ENCODE data around the gene STXBP3. TPM values are rescaled to one million over a fixed set of nuclear protein-coding genes. Genes with fewer than 3 reads are reported as not detected.

STXBP3 gene
- total RNA-seq, 4 donors from 2014 or later = 18.4 to 39.4 (median 24.3) TPM

DNA sequence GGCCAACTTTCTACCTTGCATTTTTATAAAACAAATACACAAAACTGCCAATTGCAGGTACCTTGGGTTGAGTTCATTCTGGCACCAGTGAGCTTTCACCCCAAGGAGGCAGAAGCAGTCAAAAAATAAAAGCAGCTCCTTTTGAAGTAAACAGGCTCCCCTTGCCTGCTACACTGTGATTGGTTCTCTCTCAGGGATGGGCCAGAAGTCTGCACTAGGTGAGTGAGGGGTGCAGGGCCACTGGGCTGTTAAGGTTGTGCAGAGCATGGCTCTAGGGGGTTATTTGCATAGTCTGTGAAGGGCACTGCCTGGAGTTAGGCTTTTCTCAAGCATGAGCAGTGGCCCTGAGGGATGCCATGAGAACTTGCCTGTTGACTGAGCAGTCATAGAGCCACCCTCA, 71.3 kb downstream of the STXBP3 start:
- no peak overlapping the region for H3K4me3 ChIP-seq
- DNase-seq (no peak), ATAC-seq (no peak)
- intact Hi-C loops (cut with DNase I; ENCODE audit: low total_unique reads) (no loop called here), in situ Hi-C loops (cut with MboI; ENCODE audit: low sequenced_read_pairs in 4 of 4) (no loop called here)
- H3K27ac ChIP-seq = no peak overlapping the region
- no peaks in the 10 kb centered on the region for H3K36me3 ChIP-seq
- H3K4me1 ChIP-seq = peaks cover 14 to 17% of the 10 kb centered on the region in 2 donors
- TF ChIP-seq, protein P1, sequence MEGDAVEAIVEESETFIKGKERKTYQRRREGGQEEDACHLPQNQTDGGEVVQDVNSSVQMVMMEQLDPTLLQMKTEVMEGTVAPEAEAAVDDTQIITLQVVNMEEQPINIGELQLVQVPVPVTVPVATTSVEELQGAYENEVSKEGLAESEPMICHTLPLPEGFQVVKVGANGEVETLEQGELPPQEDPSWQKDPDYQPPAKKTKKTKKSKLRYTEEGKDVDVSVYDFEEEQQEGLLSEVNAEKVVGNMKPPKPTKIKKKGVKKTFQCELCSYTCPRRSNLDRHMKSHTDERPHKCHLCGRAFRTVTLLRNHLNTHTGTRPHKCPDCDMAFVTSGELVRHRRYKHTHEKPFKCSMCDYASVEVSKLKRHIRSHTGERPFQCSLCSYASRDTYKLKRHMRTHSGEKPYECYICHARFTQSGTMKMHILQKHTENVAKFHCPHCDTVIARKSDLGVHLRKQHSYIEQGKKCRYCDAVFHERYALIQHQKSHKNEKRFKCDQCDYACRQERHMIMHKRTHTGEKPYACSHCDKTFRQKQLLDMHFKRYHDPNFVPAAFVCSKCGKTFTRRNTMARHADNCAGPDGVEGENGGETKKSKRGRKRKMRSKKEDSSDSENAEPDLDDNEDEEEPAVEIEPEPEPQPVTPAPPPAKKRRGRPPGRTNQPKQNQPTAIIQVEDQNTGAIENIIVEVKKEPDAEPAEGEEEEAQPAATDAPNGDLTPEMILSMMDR (IDR thresholded peaks at IDR 0.05 in 4 of 5, conservative IDR thresholded peaks at IDR 0.05 in 1 of 5) = no peak
- TF ChIP-seq POLR2A (IDR thresholded peaks at IDR 0.05) = no peak
- no peaks in the 10 kb centered on the region for H3K27me3 ChIP-seq
- no peaks in the 10 kb centered on the region for H3K9me3 ChIP-seq

DNA sequence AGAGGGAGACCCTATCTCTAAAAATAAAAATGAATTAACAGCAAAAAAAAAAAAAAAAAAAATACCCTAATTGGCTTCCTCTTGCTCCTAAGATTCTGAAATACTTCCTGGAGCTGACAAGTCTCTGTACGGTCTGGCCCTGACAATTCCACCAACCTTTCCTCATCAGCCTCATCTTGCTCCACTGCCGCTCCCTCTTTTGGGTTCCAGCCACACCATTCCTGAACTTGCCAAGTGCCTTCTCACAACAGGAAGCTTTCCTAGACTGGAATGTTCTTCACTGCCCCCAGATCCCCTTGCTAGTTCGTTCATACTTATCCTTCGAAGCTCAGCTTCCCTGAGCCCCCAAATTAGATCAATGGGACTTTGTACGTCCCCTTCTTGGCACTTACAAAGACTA, 73.4 kb downstream of the STXBP3 start:
- Histone ChIP-seq H3K4me1 (peaks cover 14 to 17% of the 10 kb centered on the region in 2 donors), H3K4me3 (no peak overlapping the region), H3K27me3 (no peaks in the 10 kb centered on the region), H3K27ac (no peak overlapping the region), H3K36me3 (no peaks in the 10 kb centered on the region), H3K9me3 (no peaks in the 10 kb centered on the region)
- TF ChIP-seq POLR2A (IDR thresholded peaks at IDR 0.05) = no peak
- TF ChIP-seq, protein P1 (IDR thresholded peaks at IDR 0.05 in 4 of 5, conservative IDR thresholded peaks at IDR 0.05 in 1 of 5) = no peak
- in situ Hi-C loops (cut with MboI; ENCODE audit: low sequenced_read_pairs in 4 of 4) = no loop called here
- DNase-seq = peak in 1 of 2 donors; percentile 43
- no peak for ATAC-seq
- intact Hi-C loops (cut with DNase I; ENCODE audit: low total_unique reads) = no loop called here

DNA sequence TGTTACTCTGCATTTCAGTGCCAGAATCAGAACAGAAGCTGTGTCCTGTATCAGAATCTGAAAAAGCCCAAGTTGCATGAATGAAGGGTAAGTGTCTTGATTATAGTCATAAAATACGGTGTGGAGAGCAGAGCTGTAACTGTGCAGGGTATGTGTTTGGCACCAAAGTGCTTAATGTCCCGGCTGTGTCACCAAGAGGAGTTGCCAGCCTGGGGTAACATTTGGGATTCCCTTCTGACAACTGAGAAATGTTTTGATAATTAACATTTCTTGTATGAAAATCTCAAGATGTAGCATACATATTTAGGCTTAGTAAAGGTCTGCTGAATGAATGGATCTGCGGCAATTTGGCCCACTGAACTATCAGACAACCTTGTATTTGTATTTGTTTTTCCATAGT, 77.2 kb downstream of the STXBP3 start:
- H3K4me1 ChIP-seq = peaks cover 8 to 9% of the 10 kb centered on the region in 2 donors
- H3K9me3 ChIP-seq = no peaks in the 10 kb centered on the region
- no peak overlapping the region for H3K4me3 ChIP-seq
- no peaks in the 10 kb centered on the region for H3K27me3 ChIP-seq
- intact Hi-C loops (cut with DNase I; ENCODE audit: low total_unique reads) = no loop called here
- TF ChIP-seq, protein P1 (IDR thresholded peaks at IDR 0.05 in 4 of 5, conservative IDR thresholded peaks at IDR 0.05 in 1 of 5) = no peak
- no peak for TF ChIP-seq POLR2A (IDR thresholded peaks at IDR 0.05)
- H3K27ac ChIP-seq = no peak overlapping the region
- no peak for DNase-seq
- H3K36me3 ChIP-seq = no peaks in the 10 kb centered on the region
- ATAC-seq = no peak
- in situ Hi-C loops (cut with MboI; ENCODE audit: low sequenced_read_pairs in 4 of 4) = no loop called here

DNA sequence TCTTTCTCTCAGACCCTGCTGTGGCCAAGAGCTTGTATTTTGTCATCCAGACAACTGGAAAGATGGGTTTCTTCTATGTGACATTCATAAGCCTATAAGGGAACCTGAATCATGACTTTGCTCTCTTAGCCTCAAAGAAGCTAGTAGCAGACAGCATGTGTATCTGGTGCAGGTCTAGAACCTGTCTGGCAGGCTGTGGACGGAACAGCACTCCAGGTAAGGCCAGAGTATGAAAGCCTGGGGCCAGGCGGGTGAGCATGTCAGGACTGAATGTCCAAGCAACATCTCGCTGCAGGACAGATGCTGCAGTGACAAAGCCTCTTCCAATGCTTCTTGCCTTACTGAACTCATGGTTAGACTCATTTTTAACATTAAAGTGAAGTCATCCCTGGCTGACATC, 77.6 kb downstream of the STXBP3 start:
- intact Hi-C loops (cut with DNase I; ENCODE audit: low total_unique reads) (no loop called here), in situ Hi-C loops (cut with MboI; ENCODE audit: low sequenced_read_pairs in 4 of 4) (no loop called here)
- ATAC-seq = no peak
- TF ChIP-seq, protein P1 (IDR thresholded peaks at IDR 0.05 in 4 of 5, conservative IDR thresholded peaks at IDR 0.05 in 1 of 5) = no peak
- Histone ChIP-seq H3K27me3 (no peaks in the 10 kb centered on the region), H3K9me3 (no peaks in the 10 kb centered on the region), H3K4me3 (no peak overlapping the region), H3K4me1 (peaks cover 9 to 12% of the 10 kb centered on the region in 2 donors), H3K27ac (no peak overlapping the region), H3K36me3 (no peaks in the 10 kb centered on the region)
- no peak for DNase-seq

DNA sequence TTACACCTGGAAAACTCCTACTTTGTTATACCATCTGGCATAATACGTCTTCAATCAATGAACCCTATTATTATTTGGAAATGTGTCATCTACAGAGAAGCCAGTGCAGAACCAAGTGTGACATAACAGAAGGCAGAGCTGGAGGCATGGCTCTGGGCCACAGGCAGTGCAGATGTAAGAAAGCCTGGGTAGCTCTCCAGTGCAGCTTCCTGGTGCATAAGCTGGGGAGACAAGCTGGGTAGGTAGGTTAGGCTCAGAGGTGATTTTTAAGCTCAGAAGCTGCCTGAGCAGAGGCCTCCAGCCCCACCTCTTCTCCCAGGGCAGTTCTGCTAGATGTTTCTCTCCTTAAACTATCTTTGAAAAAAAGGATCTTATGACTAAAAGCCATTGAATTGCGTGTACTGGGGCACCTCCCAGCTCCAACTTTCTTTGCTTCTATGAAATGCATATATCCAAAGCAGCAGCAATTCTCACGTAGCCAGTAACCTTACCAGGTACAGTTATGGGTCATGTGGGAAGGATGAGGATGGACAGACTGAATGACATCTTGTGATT, 79.7 kb downstream of the STXBP3 start:
- H3K4me1 ChIP-seq = peaks cover 22 to 30% of the 10 kb centered on the region in 2 donors
- no peak for ATAC-seq

More for the DNA sequence above, 79.7 kb downstream of the STXBP3 start:
- Histone ChIP-seq H3K9me3 (no peaks in the 10 kb centered on the region), H3K4me3 (no peak overlapping the region), H3K27ac (no peak overlapping the region), H3K27me3 (no peaks in the 10 kb centered on the region), H3K36me3 (no peaks in the 10 kb centered on the region)
- intact Hi-C loops (cut with DNase I; ENCODE audit: low total_unique reads) = no loop called here
- DNase-seq = no peak
- TF ChIP-seq POLR2A (IDR thresholded peaks at IDR 0.05) = no peak
- TF ChIP-seq, protein P1 (IDR thresholded peaks at IDR 0.05 in 4 of 5, conservative IDR thresholded peaks at IDR 0.05 in 1 of 5) = no peak
- in situ Hi-C loops (cut with MboI; ENCODE audit: low sequenced_read_pairs in 4 of 4) = loop anchor here in 1 of 4 donors (5.0 kb wide), 1 partner anchor 66 kb away; no protein-coding TSS in a partner anchor
